GM19328 (cell line): Measurements from ENCODE around the gene HRG.

Source experiments
- ATAC-seq: cut with Tn5 transposase; IDR thresholded peaks from one replicate; pipeline ENCODE4 v1.9.1; 2021; ENCODE audit warnings: mild to moderate bottlenecking, moderate library complexity; ENCODE audit not compliant: unreplicated experiment

The HRG gene

DNA sequence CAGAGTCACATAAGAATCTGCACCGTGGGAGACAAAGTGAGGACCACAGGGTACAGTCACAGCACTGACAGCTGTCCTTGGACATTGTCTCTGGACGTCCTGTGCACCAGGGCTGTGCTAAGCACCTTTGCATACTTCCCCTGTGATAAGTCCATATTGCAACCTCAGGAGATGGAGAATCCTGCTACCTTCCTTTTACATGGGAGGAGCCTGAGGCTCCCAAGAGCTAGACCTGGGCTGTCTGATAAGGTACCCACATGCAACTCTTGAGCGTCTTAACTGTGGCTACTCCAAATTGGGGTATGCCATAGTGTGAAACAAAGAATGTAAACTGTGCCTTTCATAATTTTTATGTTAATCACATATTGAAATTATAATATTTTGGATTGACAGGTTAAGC, 28.1 kb upstream of the HRG start:
- ATAC-seq = no peak

DNA sequence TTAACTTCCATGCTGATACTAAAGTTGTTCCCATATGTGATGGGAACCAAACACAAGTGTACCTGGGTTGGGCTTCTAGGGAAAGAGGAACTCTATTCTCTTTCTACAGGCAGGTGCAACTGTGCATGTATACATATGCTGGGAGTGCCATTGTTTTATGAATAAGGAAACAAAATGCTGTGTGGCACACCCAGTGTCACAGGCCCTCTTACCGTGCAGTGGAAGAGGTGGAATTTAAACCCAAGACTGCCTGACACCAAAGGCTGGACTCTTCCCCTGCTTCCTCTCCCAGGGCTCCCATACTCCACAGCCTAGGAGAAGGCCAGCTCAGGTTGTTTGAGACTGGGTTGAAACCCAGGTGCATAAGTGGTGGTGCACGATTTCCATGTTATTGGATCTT, 27.6 kb upstream of the HRG start:
- no peak for ATAC-seq

DNA sequence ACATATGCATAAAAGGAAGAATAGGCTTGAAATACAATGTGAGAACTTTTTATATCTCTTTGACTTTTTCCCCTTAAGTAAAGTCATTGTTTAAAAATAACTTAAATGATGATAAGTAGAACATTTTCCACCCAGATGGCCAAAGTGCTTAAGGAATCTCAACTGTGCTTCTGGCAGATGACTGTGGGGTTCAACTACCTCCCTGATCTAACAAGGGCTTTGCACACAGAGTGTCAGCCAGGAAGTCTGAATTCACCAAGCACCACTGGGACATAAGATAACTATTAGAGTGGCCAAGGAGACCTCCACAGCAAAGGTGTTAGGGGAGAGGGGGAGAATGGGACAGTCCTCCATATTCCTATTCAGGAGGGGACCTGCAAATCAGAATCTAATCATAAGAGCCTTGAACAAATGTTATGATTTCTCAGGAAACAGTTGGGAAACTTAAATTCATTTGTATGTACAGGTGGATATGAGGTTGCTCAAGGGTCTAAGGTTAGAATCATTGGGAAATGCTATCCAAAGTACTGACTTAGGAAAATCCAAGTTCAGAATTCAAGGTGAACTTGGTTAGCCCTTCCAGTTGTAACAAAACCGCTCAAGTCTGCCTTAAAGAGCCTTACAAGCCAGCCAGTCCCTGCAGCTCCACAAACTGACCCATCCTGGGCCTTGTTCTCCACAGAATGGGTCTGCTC, 25.9 kb upstream of the HRG start, which contains the start of gene FETUB:
TSS of gene FETUB (plus strand) at position 622 of the 695 bp plus-strand sequence. CDS start at position 684, 62 bp downstream.
- ATAC-seq = no peak

DNA sequence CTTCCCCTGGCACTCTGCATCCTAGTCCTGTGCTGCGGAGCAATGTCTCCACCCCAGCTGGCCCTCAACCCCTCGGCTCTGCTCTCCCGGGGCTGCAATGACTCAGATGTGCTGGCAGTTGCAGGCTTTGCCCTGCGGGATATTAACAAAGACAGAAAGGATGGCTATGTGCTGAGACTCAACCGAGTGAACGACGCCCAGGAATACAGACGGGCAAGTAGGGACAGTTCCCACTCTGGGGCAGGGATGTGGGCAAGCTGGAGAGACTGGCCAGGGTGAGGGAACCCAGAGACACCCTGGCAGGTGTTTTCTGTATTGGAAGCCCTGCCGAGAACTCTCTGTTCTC, 25.4 kb upstream of the HRG start:
- ATAC-seq = no peak

DNA sequence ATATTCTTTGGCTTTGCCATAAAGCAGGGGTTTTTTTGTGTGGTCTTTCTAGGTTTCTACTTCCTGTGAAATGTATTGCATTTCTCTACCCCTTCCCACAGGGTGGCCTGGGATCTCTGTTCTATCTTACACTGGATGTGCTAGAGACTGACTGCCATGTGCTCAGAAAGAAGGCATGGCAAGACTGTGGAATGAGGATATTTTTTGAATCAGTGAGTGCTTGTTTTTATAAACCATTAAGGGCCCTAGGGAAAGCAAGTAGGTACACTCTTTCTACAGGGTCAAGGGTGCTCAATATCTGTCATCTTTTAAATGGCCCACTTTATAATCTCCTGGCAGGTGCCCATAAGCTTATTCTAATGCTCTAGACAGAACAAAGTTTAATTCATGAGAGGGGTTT, 24.9 kb upstream of the HRG start:
- ATAC-seq = no peak

DNA sequence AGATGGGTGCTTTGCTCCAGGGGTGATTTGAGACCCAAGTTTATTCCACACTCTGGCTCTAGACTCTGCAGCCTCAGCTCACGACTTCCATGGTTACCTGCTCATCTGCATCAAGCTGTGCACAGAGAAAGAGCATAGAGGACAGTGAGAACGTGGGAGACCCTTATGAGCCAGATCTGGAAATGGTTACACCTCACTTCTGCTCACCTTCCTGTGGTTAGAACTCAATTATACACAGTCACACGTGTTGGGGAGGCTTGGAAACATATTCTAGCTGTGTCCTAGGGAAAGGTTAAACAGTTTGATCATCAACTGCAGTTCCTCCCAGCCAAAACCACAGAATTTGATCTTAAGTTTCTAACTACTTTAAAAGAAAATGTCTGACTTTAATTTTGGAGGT, 23.8 kb upstream of the HRG start:
- ATAC-seq = no peak

DNA sequence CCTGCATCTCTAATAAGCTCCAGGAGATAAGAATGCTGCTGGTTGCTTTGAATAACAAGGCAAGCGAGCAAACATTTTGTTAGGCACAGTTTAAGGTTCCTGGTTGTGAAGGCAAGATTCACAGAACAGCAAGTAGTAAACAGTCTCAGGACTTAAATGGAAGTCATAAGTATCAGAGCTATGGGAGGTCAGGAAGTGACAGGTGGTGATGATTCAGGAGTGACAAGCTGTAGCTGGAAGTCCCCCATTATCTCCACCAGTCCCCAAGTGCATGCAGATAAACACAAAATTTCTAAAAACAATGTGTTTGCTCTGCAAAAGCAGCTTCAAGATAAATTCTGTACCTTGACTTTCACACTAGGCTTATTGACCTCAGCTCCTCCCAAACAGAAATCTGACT, 22.3 kb upstream of the HRG start:
- no peak for ATAC-seq

DNA sequence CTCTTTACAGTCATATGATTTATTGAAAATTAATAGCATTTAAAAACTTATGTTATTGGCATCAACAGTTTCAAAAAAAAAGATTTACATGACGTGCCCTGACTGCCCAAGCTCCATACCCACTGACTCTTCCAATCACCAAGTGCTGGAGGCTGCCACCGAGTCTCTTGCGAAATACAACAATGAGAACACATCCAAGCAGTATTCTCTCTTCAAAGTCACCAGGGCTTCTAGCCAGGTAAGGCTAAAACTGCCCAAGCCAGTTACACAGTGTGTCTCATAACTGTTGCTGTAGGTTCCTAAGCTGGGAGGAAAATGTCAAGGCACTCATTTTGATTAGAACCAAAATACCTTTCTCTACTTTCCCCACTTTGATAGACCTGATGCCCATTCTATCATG, 21.1 kb upstream of the HRG start:
- no peak for ATAC-seq

DNA sequence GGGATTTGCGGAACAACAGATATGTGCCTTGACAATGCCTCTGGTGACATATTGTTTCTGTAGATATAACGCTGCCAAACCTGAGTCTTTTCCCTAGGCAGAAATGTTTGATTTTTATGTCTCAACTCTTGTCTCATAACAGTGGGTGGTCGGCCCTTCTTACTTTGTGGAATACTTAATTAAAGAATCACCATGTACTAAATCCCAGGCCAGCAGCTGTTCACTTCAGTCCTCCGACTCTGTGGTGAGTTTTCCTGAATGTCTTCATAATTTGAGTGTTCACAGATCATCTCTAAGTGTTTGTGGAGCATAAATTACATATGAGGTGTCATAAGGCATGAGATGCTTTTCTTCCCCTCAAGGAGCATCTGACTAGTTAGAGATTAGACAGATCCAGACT, 19.7 kb upstream of the HRG start:
- ATAC-seq = no peak

DNA sequence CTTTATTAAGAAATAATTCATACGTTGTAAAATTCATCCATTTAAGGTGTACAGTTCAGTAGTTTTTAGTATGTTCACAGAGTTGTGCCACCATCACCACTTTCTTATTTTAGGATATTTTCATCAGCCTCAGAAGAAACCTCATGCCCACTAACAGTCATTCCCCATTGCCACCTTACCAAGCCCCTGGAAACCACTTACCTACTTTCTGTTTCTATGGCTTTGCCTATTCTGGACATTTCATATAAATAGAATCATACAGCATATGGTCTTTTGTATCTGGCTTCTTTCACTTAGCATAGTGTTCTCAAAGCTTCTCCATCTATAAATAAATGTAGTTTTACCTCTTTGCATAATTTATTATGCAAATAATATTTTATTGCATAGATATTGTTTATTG, 19.0 kb upstream of the HRG start:
- ATAC-seq = no peak

DNA sequence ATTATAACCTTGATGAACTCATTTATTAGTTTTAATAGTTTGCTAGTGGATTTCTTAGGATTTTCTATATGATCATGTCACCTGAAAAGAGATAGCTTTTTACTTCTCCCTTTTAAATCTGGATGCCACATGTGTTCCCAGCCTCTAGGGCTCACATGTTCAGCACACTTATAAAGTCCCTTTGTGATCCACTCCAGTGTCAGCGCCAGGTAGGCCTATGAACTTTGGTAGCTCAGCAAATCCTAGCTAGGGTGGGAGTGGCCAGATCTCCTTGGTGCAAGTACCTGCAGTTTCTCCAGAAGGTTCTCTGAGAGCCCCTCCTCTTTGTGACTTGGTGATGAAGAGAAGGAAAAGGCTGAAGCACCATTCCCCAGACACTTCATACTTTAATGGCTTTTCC, 17.0 kb upstream of the HRG start:
- ATAC-seq = no peak

DNA sequence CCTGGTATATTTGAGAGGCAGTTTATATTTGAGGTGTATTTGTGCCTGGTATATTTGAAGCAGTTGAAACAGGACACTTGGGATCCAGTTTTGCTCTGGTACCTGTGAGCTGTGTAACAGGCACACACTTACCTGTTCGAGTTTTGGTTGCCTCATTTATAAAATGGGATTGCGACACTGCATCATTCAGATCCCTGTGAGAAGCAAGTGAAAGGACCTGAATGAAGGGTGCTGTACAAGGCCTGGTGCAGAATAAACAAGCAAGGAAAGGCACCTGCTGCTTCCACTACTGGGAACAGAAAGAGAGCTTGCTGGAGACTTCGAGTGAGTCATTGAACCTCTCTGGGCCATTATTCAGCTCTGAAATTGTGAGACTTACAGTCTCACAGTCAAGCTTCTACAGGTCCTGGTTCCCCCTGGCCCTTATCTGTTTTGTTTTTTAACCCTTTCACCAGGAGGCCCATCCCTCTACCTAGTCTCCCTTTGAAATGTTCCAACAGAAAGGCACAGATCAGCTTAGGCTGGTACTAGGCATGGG, 14.1 kb upstream of the HRG start:
- no peak for ATAC-seq

DNA sequence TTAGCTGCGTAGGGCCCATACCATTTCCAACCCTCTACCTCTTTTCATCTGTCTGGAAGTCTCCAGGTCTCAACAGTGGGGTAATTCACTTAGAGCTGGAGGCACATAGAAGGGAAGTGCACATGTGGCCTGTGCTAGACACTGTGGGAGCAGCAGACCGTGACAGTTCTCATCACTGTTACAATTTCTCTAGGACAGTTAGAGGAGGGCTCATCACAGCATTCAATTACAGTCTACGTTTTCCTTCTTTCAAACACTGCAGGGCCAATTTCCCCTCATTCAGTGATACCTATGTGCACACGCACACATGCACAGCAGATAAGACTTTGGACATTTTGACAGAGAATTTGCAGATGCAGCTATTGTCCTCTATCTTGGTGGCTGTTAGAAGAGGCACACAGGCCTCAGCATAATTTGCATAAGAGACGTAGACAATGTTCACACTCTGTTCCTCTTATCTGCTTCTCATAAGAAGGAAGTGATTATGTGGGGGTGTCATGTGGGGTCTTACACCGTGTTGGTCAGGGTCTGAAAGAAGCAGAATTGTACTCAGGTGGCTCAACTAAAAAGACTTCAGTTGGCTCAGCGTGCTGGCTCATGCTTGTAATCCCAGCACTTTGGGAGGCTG, 12.6 kb upstream of the HRG start:
- peak; percentile 97 for ATAC-seq

DNA sequence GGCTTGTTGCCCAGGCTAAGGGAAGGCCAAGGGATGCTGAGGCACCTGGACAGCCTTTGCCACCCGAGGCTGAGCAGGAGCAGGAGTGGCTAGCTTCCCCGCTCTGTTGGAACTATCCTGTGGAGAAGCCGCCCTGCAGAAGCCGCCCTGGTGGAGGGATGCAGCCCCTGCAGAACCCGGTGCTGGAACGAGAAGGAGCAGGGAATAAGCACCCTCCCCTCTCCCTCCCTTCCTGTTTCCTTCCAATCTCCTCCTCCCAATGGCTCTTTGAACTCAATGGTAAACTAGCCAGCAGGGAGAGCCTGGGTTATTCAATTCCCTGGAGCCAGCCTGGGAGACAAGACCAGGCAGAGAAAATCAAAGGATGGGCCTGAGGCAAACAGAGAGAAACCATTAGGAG, 11.8 kb upstream of the HRG start:
- ATAC-seq = no peak

DNA sequence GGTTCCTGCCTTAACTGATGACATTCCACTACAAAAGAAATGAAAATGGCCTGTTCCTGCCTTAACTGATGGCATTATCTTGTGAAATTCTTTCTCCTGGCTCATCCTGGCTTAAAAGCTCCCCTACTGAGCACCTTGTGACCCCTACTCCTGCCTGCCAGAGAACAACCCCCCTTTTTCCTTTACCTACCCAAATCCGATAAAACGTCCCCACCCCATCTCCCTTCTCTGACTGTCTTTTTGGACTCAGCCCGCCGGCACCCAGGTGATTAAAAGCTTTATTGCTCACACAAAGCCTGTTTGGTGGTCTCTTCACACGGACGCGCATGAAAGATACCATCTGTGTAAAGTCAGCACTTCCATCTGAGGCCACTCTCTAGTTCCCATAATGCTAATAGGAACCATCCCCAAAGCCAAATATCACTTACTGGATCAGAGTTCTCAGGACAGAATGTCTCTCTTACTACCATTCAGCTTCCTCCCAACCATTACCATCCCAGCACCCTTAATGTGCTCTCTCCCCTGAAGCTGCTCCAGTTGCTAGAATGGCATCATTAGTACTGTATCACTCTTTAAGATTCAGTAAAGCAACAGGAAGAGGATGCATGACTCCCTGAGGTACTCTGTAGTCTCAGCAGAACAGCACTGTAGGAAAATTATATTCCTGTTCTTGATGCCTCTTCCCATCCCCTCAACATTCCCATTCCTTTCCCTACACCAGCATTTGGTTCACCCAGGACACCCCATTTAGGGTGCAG, 2.3 kb upstream of the HRG start:
- no peak for ATAC-seq

DNA sequence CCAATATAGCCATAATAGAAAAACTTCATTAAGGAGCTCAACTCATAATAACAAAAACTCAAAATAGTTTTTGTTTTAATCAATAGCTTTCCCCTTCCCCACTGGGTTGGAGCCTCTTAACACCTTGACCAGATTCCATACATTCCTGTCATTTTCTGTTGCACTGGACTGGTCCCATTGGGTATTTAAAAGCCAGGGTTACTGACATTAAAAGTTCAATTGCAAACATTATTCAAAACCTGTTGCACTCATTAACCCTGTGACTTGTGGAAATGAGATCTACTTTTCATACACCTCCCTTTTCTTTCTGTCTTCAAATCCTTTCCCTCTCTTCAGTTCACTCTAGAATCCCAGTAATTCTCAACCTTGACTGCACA, 1.7 kb upstream of the HRG start:
- no peak for ATAC-seq

DNA sequence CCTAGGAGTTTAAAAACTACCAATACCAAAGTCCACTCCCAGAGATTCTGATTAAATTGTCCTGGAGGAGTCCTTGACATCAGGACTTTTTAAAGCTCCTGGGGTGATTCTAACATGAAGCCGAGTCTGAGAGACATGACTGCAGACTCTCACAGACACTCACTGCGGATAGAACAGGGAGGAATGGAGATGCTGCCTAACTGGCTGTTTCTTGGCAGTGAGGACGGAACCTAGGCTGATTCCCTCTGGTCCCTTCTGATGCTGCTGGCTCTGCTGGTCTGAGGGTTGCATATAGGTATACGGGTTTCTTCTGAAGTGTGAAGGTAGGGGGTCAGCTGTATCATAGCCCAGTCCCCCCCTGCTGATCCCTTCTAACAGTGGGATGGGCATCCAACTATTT, 1.3 kb upstream of the HRG start:
- ATAC-seq = no peak

DNA sequence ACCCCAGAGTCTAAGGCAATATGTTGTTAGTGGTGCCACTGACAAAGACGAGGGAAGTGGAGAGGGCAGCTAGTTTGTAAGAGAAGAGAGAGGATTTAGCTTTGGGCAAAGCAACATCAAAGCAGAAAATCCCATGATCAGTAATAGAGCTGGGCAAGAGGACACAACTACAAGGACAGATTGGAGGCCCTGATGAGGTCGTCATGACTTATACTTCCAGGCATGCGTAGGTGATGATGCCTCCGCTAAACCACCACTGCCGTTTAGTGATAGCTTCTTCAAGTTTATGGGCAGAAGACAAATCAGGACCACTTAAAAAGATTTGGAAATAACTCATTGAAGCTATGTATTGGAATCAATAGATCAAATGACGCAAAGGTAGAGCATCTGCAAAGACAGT, 2.6 kb downstream of the HRG start:
- no peak for ATAC-seq

DNA sequence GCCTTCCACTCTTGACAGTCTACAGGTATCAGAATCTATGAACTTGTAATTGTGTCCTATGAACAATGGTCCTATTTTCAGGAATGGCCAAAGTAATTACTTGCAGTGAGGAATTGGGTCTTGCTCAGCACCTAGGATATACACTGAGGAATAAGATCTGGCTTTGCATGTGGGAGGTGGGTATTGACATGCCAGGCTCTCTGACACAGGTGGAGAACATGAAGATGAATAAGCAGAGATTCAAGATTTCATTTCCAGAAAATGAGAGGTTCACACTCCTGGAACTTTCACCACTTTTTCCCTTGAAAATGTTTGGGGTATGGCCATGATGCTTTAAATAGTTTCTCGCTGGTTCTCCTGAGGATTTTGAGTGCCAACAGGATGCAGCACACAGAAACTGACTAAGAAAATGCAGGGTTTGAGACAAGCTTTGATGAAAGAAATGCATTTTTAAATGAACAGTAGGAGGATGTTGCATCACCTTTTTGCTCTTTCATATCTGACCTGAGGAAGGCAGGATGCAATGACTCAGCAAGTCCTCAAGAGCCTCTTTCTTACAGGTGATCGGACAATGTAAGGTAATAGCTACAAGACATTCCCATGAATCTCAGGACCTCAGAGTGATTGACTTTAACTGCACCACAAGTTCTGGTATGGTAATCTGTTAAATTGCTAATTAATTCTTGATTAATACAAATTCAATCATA, 3.7 kb downstream of the HRG start:
- no peak for ATAC-seq

DNA sequence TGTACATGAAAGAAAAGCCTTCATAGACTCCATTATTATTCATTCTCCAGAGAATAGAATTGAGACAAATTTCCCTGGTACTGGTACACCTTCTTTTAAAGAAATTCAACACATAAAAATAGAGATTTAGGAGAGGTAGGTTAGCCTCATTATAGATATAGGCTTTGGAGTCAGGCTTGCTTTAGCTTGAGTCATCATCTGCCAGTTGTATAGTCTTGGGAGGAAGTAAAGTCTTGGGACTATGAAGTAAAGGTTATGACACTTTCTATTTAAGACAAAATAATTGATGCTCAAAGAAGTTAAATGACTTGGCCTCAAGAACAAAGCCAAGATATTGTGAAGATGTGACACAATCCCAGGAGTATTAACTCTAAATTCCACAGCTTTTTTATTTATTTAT, 4.3 kb downstream of the HRG start:
- ATAC-seq = no peak

DNA sequence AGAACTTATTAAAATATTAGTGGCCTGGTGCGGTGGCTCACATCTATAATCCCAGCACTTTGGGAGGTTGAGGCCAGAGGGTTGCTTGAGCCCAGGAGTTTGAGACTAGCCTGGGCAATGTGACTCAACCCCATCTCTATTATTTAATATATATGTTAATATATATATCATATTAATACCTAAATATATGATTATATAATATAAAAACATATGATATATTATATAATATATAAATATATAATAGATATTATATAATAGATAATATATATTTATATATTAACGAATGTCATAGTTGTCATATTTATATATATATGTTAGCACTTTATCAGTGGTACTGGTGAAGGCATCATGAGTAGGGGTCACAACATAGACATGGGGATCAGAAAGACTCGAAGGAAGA, 5.2 kb downstream of the HRG start:
- no peak for ATAC-seq

DNA sequence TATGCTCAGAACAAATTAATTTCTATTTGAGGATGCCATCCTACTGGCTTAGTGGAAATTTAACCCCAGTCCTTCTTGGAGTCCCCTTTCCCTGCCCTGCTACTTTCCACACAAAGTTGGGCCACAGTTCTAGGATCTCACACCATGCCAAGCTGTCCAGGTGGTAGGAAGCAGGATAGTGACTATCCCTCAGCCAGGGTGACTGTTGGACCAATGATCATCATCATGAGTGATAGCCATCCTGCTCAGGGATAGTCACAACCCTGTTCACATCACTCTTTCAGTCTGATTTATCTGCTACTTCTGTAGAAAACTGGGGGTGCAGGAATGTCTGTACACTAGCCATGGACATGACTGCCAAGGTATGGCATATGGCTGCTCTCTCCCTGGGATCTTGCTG, 12.8 kb downstream of the HRG start:
- ATAC-seq = no peak
